ENCODE results near the gene SFN. TPM values are rescaled to one million over a fixed set of nuclear protein-coding genes. Genes with fewer than 3 reads are reported as not detected.

Gene SFN
- total RNA-seq, 1 donor from 2014 or later = 14.5 TPM

- no peak for TF ChIP-seq CTCF (IDR thresholded peaks at IDR 0.05; ENCODE audit: insufficient read depth, low read depth, low read length)
- no peak for TF ChIP-seq EZH2 (IDR thresholded peaks at IDR 0.05; ENCODE audit: insufficient read depth, low read length)
- Histone ChIP-seq H2AFZ (ENCODE audit: low read depth, low read length) (no peak overlapping the region), H3K27me3 (ENCODE audit: insufficient read depth, low read length) (no peaks in the 10 kb centered on the region), H3K9ac (ENCODE audit: low read length) (no peak overlapping the region), H3K4me2 (ENCODE audit: low read length) (no peak overlapping the region), H3K36me3 (ENCODE audit: insufficient read depth, low read length) (peaks cover 20% of the 10 kb centered on the region), H3K4me1 (ENCODE audit: insufficient read depth, low read length) (no peaks in the 10 kb centered on the region), H3K27ac (ENCODE audit: low read depth, low read length) (no peak overlapping the region), H3K9me3 (ENCODE audit: insufficient read depth, low read depth, low read length) (no peaks in the 10 kb centered on the region), H3K4me3 (ENCODE audit: insufficient read depth, low read depth, low read length) (no peak overlapping the region), H3K79me2 (ENCODE audit: insufficient read depth, low read length) (no peaks in the 10 kb centered on the region), H4K20me1 (ENCODE audit: insufficient read depth, low read length) (no peaks in the 10 kb centered on the region)
- H3K4me3 Mint-ChIP-seq (ENCODE audit: unreplicated experiment) = no peak overlapping the region
- peaks cover 3% of the 10 kb centered on the region for H3K9me3 Mint-ChIP-seq (ENCODE audit: unreplicated experiment)
- H3K36me3 Mint-ChIP-seq (ENCODE audit: low read depth, unreplicated experiment) = peaks cover 18% of the 10 kb centered on the region
- H3K27me3 Mint-ChIP-seq (ENCODE audit: low read depth, unreplicated experiment) = no peaks in the 10 kb centered on the region
- H3K27ac Mint-ChIP-seq (ENCODE audit: unreplicated experiment) = no peak overlapping the region
- FAIRE-seq (no peak), DNase-seq (ENCODE audit: low read depth) (no peak)
- H3K4me1 Mint-ChIP-seq (ENCODE audit: low read depth, unreplicated experiment) = no peaks in the 10 kb centered on the region
Measured at GRCh38 chr1:26856181-26856580, 6.8 kb upstream of the SFN start.

DNA sequence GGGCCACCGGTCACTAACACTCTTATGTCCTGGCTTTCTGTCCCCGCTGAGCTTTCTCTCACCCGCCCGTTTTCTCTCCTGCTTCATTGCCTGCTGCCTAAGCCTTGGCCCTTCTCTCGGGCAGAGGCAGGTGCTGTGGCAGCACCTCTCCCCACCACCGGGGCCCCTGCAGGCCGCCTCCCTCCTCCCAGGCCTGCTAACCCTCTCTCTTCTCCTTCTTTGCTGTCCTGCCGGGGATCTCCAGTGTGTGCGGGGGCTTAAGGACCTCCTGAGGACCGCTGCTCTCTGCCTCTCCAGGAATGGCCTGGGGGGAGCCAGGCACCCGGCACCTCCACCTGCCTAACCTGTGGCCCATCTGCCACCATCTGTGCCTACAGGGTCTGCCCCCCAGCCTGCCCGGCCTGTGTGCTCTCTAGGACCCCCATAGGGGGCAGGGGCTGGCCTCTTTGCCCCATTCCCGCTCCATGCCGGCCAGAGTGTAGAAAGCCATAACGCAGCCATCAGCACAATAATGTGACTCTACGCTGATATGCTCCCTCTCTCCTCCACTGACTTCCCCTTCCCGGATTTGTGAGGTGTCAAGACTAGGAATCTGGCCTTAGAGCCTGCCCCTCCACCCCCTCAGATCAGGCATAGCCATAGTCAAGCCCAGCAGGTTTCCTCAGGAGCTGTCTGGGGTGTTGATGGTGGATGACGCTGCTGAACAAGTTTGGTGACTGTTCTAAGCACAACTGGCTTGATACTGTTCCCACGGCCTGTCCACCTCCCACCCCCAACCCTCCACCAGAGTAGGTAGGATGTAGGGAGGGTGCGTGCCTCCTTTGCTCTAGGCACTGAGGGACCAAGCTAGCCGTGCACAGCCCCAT, 6.1 kb upstream of the SFN start:
- TF ChIP-seq CTCF (IDR thresholded peaks at IDR 0.05; ENCODE audit: insufficient read depth, low read depth, low read length) (no peak), EZH2 (IDR thresholded peaks at IDR 0.05; ENCODE audit: insufficient read depth, low read length) (no peak)

More for the DNA sequence above, 6.1 kb upstream of the SFN start:
- H3K4me1 Mint-ChIP-seq (ENCODE audit: low read depth, unreplicated experiment) = peaks cover 4% of the 10 kb centered on the region
- H3K27ac ChIP-seq (ENCODE audit: low read depth, low read length) = no peak overlapping the region
- no peak for DNase-seq (ENCODE audit: low read depth)
- no peaks in the 10 kb centered on the region for H3K79me2 ChIP-seq (ENCODE audit: insufficient read depth, low read length)
- no peak overlapping the region for H3K4me2 ChIP-seq (ENCODE audit: low read length)
- H2AFZ ChIP-seq (ENCODE audit: low read depth, low read length) = no peak overlapping the region
- no peak overlapping the region for H3K9ac ChIP-seq (ENCODE audit: low read length)
- peaks cover 12% of the 10 kb centered on the region for H3K36me3 Mint-ChIP-seq (ENCODE audit: low read depth, unreplicated experiment)
- no peaks in the 10 kb centered on the region for H4K20me1 ChIP-seq (ENCODE audit: insufficient read depth, low read length)
- no peaks in the 10 kb centered on the region for H3K27me3 Mint-ChIP-seq (ENCODE audit: low read depth, unreplicated experiment)
- no peak overlapping the region for H3K4me3 Mint-ChIP-seq (ENCODE audit: unreplicated experiment)
- no peak overlapping the region for H3K4me3 ChIP-seq (ENCODE audit: insufficient read depth, low read depth, low read length)
- peaks cover 3% of the 10 kb centered on the region for H3K9me3 Mint-ChIP-seq (ENCODE audit: unreplicated experiment)
- no peak overlapping the region for H3K27ac Mint-ChIP-seq (ENCODE audit: unreplicated experiment)
- peaks cover 14% of the 10 kb centered on the region for H3K36me3 ChIP-seq (ENCODE audit: insufficient read depth, low read length)
- no peaks in the 10 kb centered on the region for H3K27me3 ChIP-seq (ENCODE audit: insufficient read depth, low read length)
- no peaks in the 10 kb centered on the region for H3K9me3 ChIP-seq (ENCODE audit: insufficient read depth, low read depth, low read length)
- H3K4me1 ChIP-seq (ENCODE audit: insufficient read depth, low read length) = no peaks in the 10 kb centered on the region
- FAIRE-seq = no peak
